HT1080 (cell line): ENCODE measurements around the gene RAD51B. TPM values are rescaled to one million over a fixed set of nuclear protein-coding genes. Genes with fewer than 3 reads are reported as not detected.
A peak's percentile ranks its signal among the peaks of the same experiment; 100 is the strongest.

Experiments used
- DNase-seq: peaks from one replicate; pipeline ENCODE4 v3.0.0-alpha.2; 2015; ENCODE audit warnings: low read depth
- total RNA-seq: library from RNA; depleted of rRNA; stranded (reverse); fragments of >200 nt; shearing (Covaris generic); gene quantifications from 2 replicates; pipeline ENCODE4 v1.2.3, GENCODE V29; 2014

The RAD51B gene
- total RNA-seq, 1 experiment from 2014 or later: 8.5 TPM

GRCh38 chr14:68398370-68398769 is 578.8 kb downstream of the RAD51B start:
- DNase-seq: no peak

DNA sequence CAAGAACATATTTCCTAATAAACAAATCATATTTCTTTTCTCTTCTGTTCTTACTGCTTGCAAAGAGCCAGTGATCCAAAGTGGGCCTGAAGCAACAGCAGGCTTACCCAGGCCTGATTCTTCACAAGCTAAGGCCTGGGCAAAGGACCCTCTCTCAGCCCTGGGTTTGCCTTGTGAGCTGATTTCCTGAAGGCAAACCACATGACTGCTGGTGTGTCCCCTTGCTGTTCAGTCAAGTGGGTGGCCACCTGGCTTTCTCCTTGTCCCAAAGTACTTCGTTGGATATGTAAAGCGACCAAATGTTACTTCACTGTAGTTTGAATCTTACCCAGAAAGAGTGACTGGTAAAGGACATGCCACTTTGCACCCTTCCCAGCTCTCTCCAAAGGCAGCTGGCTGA is 580.4 kb downstream of the RAD51B start:
- DNase-seq: no peak

DNA sequence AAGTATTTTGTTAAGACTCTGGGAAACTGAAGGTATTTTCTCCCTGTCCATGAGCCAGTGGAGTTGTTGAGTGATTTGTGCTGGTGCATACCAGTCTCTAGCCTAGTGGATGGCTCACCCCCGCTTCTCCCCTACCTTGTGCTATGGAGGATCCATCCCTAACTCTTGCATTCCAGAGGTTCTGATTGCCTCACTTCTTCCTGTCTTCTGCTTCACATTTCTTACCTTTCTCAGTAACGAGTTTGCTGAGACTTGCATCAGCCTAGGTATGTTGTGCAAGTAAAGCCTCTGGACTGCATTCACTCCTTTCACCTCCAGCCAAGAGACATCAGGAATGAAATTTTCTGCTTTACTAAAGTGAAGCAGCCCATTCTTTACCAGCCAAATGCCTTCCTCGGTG is 581.7 kb downstream of the RAD51B start:
- no peak for DNase-seq

DNA sequence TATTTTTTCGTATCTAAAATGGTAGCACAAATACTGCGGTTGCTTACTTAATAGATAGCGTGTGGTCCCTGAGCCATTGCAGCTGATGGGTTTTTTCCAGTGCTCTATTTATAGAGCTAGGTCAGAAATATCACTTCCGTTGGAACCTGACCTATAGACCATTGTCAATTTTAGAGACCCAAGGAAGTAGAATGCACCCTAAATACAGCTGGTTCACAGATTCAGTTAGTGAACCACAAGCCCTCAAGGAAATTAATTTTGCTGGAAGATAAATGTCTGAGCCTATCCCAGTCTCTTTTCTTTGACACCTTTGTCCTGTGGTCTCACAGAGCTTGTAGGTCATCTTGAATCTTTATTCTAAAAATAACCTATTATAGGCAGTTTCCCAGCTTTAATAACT is 582.3 kb downstream of the RAD51B start:
- DNase-seq: no peak

- no peak for DNase-seq
These were observed 583.0 kb downstream of the RAD51B start for GRCh38 chr14:68402525-68403101.

- DNase-seq: no peak
These were observed 583.9 kb downstream of the RAD51B start for GRCh38 chr14:68403191-68404145.

GRCh38 chr14:68404146-68404527 is 584.6 kb downstream of the RAD51B start:
- no peak for DNase-seq

DNA sequence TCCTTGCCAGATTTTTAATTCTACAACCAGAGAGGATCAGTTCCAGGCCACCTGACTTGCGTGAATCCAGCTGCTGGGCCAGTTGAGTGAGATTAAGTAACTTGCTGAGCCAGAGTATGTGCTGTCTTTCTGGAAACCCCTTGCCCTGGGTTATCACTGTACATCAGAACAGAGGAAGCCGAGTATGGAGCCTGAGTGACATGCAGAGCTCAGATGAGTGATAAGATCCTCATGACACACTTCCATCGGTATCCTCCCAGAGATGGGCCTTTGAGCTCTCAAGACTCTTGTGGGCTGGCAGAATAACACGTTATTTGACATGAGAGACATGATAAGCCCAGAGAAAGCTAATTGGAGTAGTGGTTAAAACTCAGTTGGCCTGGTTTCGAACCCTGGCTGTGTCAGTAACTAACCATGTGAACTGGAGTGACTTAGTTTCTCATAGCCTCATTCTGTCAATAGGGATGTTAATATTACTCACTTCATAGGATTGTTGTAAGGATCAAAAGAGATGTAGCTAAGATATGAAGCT is 585.1 kb downstream of the RAD51B start:
- DNase-seq: no peak

DNA sequence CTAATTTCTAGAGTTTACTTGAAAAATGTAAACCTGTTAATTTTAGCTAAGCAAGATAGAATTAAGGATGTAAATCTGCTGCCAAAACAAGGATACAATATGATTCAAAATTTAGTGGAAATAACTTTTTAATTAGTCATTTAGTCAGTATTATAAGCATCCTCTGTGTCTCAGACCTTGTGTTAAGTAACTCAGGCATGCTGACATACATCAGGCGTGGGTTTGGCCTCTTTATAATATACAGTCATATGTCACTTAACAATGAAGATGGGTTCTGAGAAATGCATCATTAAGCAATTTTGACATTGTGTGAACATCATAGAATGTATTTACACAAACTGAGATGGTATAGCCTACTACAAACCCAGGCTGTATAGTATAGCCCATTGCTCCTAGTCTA is 586.4 kb downstream of the RAD51B start:
- DNase-seq: peak; percentile 26

DNA sequence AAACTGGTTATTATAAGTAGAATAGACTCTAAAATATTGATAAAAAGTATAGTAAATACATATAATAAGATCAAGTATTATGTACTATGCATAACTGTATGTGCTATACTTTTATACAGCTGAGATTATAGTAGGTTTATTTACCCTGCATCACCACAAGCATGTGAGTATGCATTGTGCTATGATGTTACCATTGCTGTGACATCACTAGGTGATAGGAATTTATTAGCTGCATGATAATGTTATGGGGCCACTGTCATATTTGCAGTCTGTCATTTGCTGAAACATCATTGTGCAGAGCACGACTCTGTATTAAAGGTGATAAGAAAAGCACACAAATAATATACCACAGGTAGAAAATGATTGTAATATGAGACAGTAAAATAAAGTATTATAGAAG is 587.7 kb downstream of the RAD51B start:
- no peak for DNase-seq

- no peak for DNase-seq
These were observed 588.2 kb downstream of the RAD51B start for GRCh38 chr14:68407825-68408224.

DNA sequence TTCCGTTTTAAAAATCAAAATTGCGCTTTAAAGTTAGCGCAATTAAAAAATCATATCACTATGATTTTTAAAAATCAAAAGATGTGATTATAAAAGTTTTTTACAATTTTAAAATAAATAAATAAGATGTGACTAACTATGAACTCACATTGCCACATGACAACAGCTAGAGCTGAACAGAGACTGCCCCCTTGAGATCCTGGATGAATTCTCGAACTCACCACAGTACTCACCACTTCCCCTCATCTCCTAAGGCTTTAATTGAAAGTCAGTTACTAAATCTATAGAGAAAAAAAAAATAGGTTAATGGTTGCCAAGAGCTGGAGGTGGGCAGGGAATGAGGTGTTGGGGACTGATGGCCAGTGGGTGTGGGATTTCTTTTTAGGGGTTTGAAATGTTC is 589.1 kb downstream of the RAD51B start:
- peak; percentile 28 for DNase-seq

DNA sequence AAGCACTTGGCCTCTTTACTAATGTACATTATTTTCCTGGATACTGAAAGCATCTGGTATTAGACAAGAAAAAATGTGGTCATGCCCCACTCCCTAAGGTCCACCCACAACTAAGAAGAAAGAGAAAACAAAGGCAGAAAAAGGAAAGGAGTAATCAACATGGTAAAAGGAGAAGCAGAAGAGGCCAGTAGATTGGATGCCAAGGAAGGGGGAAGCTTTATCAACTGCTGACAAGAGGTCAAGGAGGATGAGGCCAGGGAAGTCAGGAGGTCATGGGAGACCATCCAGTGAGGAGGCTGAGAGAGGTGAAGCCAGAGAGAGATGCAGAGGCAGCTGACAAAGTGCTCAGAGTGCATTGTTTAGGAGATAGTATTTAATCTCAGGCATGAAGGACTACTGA is 589.8 kb downstream of the RAD51B start:
- no peak for DNase-seq

DNA sequence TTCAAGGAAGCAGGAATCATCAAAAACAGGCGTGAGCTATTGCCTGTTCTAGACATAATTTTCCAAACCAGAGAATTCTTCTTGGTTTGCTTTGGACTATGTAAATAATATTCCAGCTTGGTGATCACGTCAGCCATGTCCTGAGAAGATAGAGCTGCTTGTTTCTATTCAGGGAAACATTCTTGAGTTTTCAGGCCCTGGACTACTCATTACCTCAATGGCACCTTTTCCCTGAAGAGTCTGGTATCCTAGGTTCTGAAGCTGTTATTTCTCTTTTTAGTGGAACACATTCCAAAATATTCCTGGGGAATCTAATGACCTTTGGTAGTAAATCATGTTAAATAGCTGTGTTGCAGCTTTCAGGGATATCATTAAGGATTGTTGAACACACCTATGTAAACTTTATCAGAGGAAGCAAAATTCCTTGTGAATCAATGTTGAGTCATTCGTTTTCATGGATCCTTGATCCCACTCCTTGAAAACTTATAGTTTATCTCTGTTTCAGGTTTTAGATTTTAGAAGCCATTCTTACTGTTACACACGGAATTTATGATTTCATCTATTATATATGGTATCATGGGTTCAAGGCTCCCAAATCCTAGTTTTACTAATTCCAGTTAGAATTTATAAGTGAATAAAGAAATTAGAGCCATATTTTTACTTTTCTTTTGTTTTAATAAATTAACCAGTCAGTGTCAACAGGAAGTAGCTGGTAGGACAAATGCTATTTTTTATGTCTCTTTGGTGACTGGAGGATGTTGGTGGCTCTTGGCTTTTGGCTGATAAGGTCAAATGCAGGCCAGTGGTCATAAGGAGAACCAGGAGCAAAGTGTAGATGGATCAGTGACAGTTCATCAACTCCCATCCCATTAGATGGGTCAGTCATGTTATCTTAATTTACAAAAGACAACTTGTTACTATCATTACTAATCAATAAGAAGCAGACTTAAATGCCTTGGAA is 593.2 kb downstream of the RAD51B start:
- peak; percentile 26 for DNase-seq

DNA sequence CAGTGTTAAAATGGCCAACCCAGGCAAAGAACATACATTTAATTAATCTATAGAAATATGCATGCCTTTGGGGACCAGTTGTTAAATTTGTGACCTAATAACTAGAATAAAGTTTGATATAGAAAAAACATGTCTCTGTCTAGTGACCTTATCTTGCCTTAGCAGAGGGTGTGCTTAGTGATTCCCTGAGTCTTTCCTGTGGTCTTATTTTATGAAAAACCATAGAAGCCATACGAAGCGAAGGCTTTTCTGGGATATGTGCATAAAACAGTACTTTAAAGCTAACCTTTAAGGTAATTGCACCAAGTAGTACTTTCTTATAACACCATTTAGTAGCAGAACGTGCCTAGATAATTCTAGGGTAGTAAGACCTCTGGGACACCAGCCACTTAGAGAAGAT is 593.9 kb downstream of the RAD51B start:
- DNase-seq: no peak

DNA sequence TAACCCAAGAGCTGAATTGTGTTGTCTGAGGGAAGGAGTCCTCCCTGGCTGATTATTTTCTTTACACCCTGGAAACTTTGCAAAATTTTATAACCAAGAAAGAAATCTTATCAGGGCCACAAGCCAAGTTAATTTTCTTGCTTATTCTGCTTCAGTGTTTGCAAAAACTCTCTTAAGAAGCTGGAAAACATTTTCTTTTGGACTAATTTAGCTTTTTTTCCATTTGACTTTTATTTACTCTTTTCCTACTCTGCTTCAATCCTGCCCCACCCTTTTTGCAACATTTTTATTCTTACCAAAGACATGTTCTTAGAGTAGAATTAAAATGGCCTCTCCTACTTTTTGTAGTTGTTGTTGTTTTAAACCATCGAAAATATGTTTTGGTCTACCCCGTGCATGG is 594.5 kb downstream of the RAD51B start:
- no peak for DNase-seq

GRCh38 chr14:68416171-68416570 is 596.6 kb downstream of the RAD51B start:
- no peak for DNase-seq

- no peak for DNase-seq
These were observed 597.6 kb downstream of the RAD51B start for GRCh38 chr14:68417009-68417650.

- no peak for DNase-seq
These were observed 598.9 kb downstream of the RAD51B start for GRCh38 chr14:68418174-68419118.

- no peak for DNase-seq
These were observed 600.8 kb downstream of the RAD51B start for GRCh38 chr14:68420350-68420749.
